BJ (cell line): ENCODE results near the gene COL6A2. TPM values are rescaled to one million over a fixed set of nuclear protein-coding genes. Genes with fewer than 3 reads are reported as not detected.

ENCODE experiments used
- CTCF ChIA-PET: fragments of 350-600 bp; formaldehyde crosslinking; extraction: SDS; loops from one replicate; lab custom pipeline; 2021; ENCODE audit warnings: antibody characterized with exemption, inconsistent platforms; lab: Yijun Ruan, JAX
- POLR2A ChIA-PET: fragments of 300-600 bp; sonication (Branson Sonifier 250); formaldehyde crosslinking; extraction: SDS; loops from one replicate; lab custom pipeline; 2021; ENCODE audit warnings: antibody characterized with exemption; lab: Charles Lee
- DNase-seq: peaks from one replicate; pipeline ENCODE4 v3.0.0-alpha.2; 2011; ENCODE audit warnings: low read depth
- H3K27me3 ChIP-seq: 2 replicates; pipeline ENCODE4 v1.6.0; 2011; ENCODE audit warnings: low read length; ENCODE audit not compliant: control insufficient read depth, insufficient read depth
- H3K36me3 ChIP-seq: 2 replicates; pipeline ENCODE4 v1.5.1; 2011; ENCODE audit warnings: low read length; ENCODE audit not compliant: control insufficient read depth, insufficient read depth
- H3K4me3 ChIP-seq: 2 replicates; pipeline ENCODE4 v1.5.1; 2011; ENCODE audit warnings: low read depth, mild to moderate bottlenecking, control low read depth, low read length
- CTCF ChIP-seq: IDR thresholded peaks from 2 replicates; pipeline ENCODE4 v1.5.1; 2011; ENCODE audit warnings: low read depth, mild to moderate bottlenecking, control low read depth, inconsistent platforms, low read length, moderate library complexity; ENCODE audit not compliant: insufficient read depth
- polyA plus RNA-seq: library from polyadenylated mRNA; depleted of rRNA; stranded (reverse); fragments of >200 nt; gene quantifications from 2 replicates; pipeline ENCODE4 v1.2.3, GENCODE V29; 2011

The COL6A2 gene
- polyA plus RNA-seq, 1 experiment: 665 TPM

GRCh38 chr21:46108827-46109312 lies 11.0 kb downstream of the COL6A2 start:
- no peak for TF ChIP-seq CTCF
- Histone ChIP-seq H3K27me3 (no peaks in the 10 kb centered on the region), H3K4me3 (no peak overlapping the region), H3K36me3 (peaks cover 33% of the 10 kb centered on the region)
- ChIA-PET CTCF (interaction anchor here (0.6 to 1.9 kb wide), 4 partner anchors 35 to 138 kb away, joined by 3 to 9 read pairs (median 3); no protein-coding TSS in a partner anchor), POLR2A (no interaction called here)
- no peak for DNase-seq

- CTCF ChIA-PET: interaction anchor here (0.9 to 1.9 kb wide), 4 partner anchors 9 to 139 kb away, joined by 3 to 9 read pairs (median 4); no protein-coding TSS in a partner anchor
Measured at GRCh38 chr21:46109313-46110221, 11.7 kb downstream of the COL6A2 start.

GRCh38 chr21:46110499-46111192 lies 12.7 kb downstream of the COL6A2 start:
- H3K36me3 ChIP-seq: peaks cover 45% of the 10 kb centered on the region
- no peak for DNase-seq
- H3K4me3 ChIP-seq: no peak overlapping the region
- POLR2A ChIA-PET: no interaction called here
- H3K27me3 ChIP-seq: no peaks in the 10 kb centered on the region
- TF ChIP-seq CTCF: 0 out of 2 replicates have a peak, but pooled peaks have one; percentile 16
- CTCF ChIA-PET: interaction anchor here (1.2 to 1.9 kb wide), 3 partner anchors 10 to 139 kb away, joined by 3 to 9 read pairs (median 4); no protein-coding TSS in a partner anchor

More at GRCh38 chr21:46109313-46110221, 11.7 kb downstream of the COL6A2 start:
- peaks cover 36% of the 10 kb centered on the region for H3K36me3 ChIP-seq
- no peak for DNase-seq
- H3K27me3 ChIP-seq: no peaks in the 10 kb centered on the region
- POLR2A ChIA-PET: no interaction called here
- no peak overlapping the region for H3K4me3 ChIP-seq
- no peak for TF ChIP-seq CTCF

- ChIA-PET CTCF (interaction anchor here (1.4 kb wide), 1 partner anchor 140 kb away, joined by 4 read pairs; no protein-coding TSS in a partner anchor), POLR2A (no interaction called here)
- Histone ChIP-seq H3K36me3 (peaks cover 51% of the 10 kb centered on the region), H3K27me3 (no peaks in the 10 kb centered on the region), H3K4me3 (no peak overlapping the region)
- DNase-seq: no peak
- TF ChIP-seq CTCF: no peak
Measured at GRCh38 chr21:46111193-46111571, 13.3 kb downstream of the COL6A2 start.
